ENCODE results near the gene KCNAB2.
"Not testable (repeated sequence)": the region's sequence is repeated elsewhere in the genome, so short reads cannot be mapped to it uniquely, and the experiment has no call there.

The KCNAB2 gene

GRCh38 chr1:6012529-6013318, 33.0 kb upstream of the KCNAB2 start:
- peaks cover 10% of the 10 kb centered on the region for H3K4me1 Mint-ChIP-seq
- no peak overlapping the region for H3K4me3 Mint-ChIP-seq
- H3K27ac Mint-ChIP-seq = no peak overlapping the region
- no peak for TF ChIP-seq CTCF (IDR thresholded peaks at IDR 0.05; ENCODE audit: unreplicated experiment in 3 of 3)
- no peaks in the 10 kb centered on the region for H3K36me3 Mint-ChIP-seq (ENCODE audit: low read depth)
- H3K27me3 Mint-ChIP-seq (ENCODE audit: low read depth) = peaks cover 13% of the 10 kb centered on the region
- H3K9me3 Mint-ChIP-seq = no peaks in the 10 kb centered on the region

- H3K27ac Mint-ChIP-seq = no peak overlapping the region
- no peak overlapping the region for H3K4me3 Mint-ChIP-seq
- H3K9me3 Mint-ChIP-seq = no peaks in the 10 kb centered on the region
- TF ChIP-seq CTCF (IDR thresholded peaks at IDR 0.05; ENCODE audit: unreplicated experiment in 3 of 3) = no peak
- no peaks in the 10 kb centered on the region for H3K36me3 Mint-ChIP-seq (ENCODE audit: low read depth)
- H3K27me3 Mint-ChIP-seq (ENCODE audit: low read depth) = peaks cover 13% of the 10 kb centered on the region
- peaks cover 10% of the 10 kb centered on the region for H3K4me1 Mint-ChIP-seq
These were observed 32.2 kb upstream of the KCNAB2 start for GRCh38 chr1:6013491-6013890.

- Mint-ChIP-seq H3K4me1 (peaks cover 10% of the 10 kb centered on the region), H3K4me3 (no peak overlapping the region), H3K27ac (no peak overlapping the region), H3K36me3 (ENCODE audit: low read depth) (no peaks in the 10 kb centered on the region), H3K27me3 (ENCODE audit: low read depth) (peaks cover 10% of the 10 kb centered on the region), H3K9me3 (no peaks in the 10 kb centered on the region)
- no peak for TF ChIP-seq CTCF (IDR thresholded peaks at IDR 0.05; ENCODE audit: unreplicated experiment in 3 of 3)
These were observed 31.3 kb upstream of the KCNAB2 start for GRCh38 chr1:6014130-6014999.

DNA sequence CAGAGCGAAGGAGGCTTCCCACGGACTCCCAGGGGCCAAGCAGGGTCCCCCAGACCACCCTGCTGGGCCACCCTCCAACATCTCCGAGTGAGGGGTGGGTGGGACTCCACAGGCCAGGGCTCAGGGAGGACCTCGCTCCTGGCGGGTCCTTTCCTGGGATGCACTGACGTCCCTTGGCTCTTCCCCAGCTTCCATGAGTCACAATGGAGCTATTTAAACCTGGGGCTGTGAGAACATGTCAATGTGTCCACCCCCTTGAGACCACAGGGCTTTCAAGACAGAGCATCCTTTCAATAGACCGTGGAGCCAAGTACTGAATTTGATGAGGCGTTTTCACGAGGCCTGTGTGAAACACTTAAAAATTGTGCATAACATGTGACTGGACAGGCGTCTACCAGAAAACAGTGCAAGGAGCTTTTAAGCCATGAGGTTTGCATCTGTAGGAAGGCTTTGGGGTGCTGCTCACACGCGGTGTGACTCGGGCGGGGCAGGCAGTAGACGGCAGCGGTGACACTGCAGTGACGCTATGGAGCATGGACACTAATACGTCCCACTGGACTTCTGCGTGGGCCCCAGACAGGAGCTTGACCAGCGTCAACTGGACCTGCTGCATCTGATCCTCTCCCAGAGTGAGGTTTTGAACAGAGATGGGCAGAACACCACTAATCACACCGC, 29.4 kb upstream of the KCNAB2 start:
- no peaks in the 10 kb centered on the region for H3K36me3 Mint-ChIP-seq (ENCODE audit: low read depth)
- H3K27me3 Mint-ChIP-seq (ENCODE audit: low read depth) = peaks cover 15% of the 10 kb centered on the region
- H3K9me3 Mint-ChIP-seq = no peaks in the 10 kb centered on the region
- H3K4me3 Mint-ChIP-seq = no peak overlapping the region
- no peak for TF ChIP-seq CTCF (IDR thresholded peaks at IDR 0.05; ENCODE audit: unreplicated experiment in 3 of 3)
- H3K4me1 Mint-ChIP-seq = peaks cover 10% of the 10 kb centered on the region
- H3K27ac Mint-ChIP-seq = no peak overlapping the region

DNA sequence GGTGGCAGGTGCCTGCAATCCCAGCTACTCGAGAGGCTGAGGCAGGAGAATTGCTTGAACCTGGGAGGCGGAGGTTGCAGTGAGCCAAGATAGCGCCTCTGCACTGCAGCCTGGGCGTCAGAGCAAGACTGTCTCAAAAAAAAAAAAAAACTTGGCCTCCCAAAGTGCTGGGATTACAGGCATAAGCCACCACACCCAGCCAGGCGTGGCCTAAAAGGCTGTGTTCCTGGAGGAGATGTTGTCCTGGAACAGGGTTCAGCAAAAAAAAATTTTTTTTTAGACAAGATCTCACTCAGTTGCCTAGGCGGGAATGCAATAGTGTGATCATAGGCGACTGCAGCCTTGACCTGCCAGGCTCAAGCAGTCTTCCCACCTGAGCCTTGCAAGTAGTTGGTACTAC, 28.0 kb upstream of the KCNAB2 start:
- H3K9me3 Mint-ChIP-seq; H3K36me3 Mint-ChIP-seq (ENCODE audit: low read depth); H3K4me3 Mint-ChIP-seq; H3K27ac Mint-ChIP-seq: not testable (repeated sequence)
- peaks cover 15% of the 10 kb centered on the region for H3K27me3 Mint-ChIP-seq (ENCODE audit: low read depth)
- peaks cover 10% of the 10 kb centered on the region for H3K4me1 Mint-ChIP-seq

DNA sequence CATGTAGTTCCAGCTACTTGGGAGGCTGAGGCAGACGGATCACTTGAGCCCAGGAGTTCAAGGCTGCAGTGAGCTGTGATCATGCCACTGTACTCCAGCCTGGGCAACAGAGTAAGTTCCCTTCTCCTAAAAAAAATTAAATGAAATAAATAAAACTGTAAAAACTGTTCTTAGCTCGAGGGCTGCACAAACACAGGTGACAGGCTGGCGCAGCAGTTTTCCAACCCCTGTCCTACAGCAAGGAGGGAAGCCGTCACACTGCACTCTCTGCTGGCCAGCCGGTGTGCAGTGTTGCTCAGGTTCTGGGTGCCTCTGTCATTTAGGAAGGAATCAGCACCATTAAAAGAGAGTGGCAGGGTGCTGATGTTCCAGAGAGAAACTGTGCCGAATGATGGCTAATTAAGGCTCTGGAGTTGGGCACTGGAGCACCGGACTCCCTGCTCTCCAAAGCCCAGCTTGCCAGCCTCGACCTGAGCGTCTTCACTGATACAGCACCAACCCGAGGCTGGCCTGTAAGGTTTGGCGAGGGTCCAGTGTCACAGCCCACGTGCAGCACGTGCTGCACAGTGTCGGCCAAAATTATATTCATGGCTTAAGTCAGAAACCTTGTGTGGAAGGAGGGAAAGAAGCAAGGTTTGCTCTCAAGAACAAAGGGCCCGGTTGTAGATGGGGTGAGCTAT, 26.4 kb upstream of the KCNAB2 start:
- Mint-ChIP-seq H3K9me3 (no peaks in the 10 kb centered on the region), H3K36me3 (ENCODE audit: low read depth) (no peaks in the 10 kb centered on the region), H3K27me3 (ENCODE audit: low read depth) (peaks cover 18% of the 10 kb centered on the region), H3K4me3 (no peak overlapping the region), H3K27ac (no peak overlapping the region), H3K4me1 (peaks cover 4% of the 10 kb centered on the region)
- TF ChIP-seq CTCF (IDR thresholded peaks at IDR 0.05; ENCODE audit: unreplicated experiment in 3 of 3) = no peak

Measured in nephron (organoid).